Keratinocyte (primary cell): ENCODE results near the gene TUBGCP5. TPM values are rescaled to one million over a fixed set of nuclear protein-coding genes. Genes with fewer than 3 reads are reported as not detected.

Experiments used
- DNase-seq: peaks from one replicate; pipeline ENCODE4 v3.0.0-alpha.2; 2011; ENCODE audit warnings: low read depth, missing footprints, low spot score
- FAIRE-seq: peaks from 2 replicates; lab custom pipeline; 2011; peaks lifted over from hg19 to GRCh38; lab: Jason Lieb, UNC
- H2AFZ ChIP-seq: 2 replicates; pipeline ENCODE4 v1.6.0; 2012; ENCODE audit warnings: low read length, control low read depth, inconsistent platforms; ENCODE audit not compliant: control insufficient read depth
- H3K27ac ChIP-seq: 2 replicates; pipeline ENCODE4 v1.5.1; 2011; ENCODE audit warnings: low read length; ENCODE audit not compliant: control insufficient read depth, insufficient read depth
- H3K27me3 ChIP-seq: 3 replicates; pipeline ENCODE4 v1.6.0; 2011; ENCODE audit warnings: low read length; ENCODE audit not compliant: control insufficient read depth, insufficient read depth; ENCODE audit errors: extremely low read depth
- H3K36me3 ChIP-seq, 2 experiments: 2 replicates in 1 of 2; 3 replicates in 1 of 2; pipeline ENCODE4 v1.5.1; 2011; ENCODE audit warnings: low read length in 2 of 2, mild to moderate bottlenecking in 1 of 2; ENCODE audit not compliant: control insufficient read depth in 2 of 2, insufficient read depth in 2 of 2; ENCODE audit errors: extremely low read depth in 1 of 2
- H3K4me1 ChIP-seq: 3 replicates; pipeline ENCODE4 v1.5.1; 2011; ENCODE audit warnings: low read length; ENCODE audit not compliant: control insufficient read depth, insufficient read depth; ENCODE audit errors: extremely low read depth
- H3K4me2 ChIP-seq: 3 replicates; pipeline ENCODE4 v1.6.0; 2011; ENCODE audit warnings: low read depth, low read length; ENCODE audit not compliant: control insufficient read depth, insufficient read depth; ENCODE audit errors: extremely low read depth
- H3K4me3 ChIP-seq, 3 experiments: fragments of 200-600 bp in 1 of 3; sonication (generic) in 1 of 3; 2 replicates in 2 of 3; 3 replicates in 1 of 3; pipeline ENCODE4 v1.5.1; 2011 to 2016; ENCODE audit warnings: low read length in 3 of 3, mild to moderate bottlenecking in 3 of 3, control low read depth in 2 of 3, inconsistent platforms in 1 of 3, low read depth in 1 of 3, mixed read lengths in 1 of 3, mixed run types in 1 of 3, moderate library complexity in 1 of 3; ENCODE audit not compliant: control insufficient read depth in 2 of 3, insufficient read depth in 2 of 3; ENCODE audit errors: extremely low read depth in 1 of 3
- H3K79me2 ChIP-seq: 2 replicates; pipeline ENCODE4 v1.6.0; 2012; ENCODE audit warnings: low read length; ENCODE audit not compliant: control insufficient read depth, insufficient read depth
- H3K9ac ChIP-seq: 3 replicates; pipeline ENCODE4 v1.6.0; 2011; ENCODE audit warnings: low read length; ENCODE audit not compliant: control insufficient read depth, insufficient read depth; ENCODE audit errors: extremely low read depth
- H3K9me1 ChIP-seq: 3 replicates; pipeline ENCODE4 v1.6.0; 2011; ENCODE audit warnings: low read length; ENCODE audit not compliant: control insufficient read depth, insufficient read depth; ENCODE audit errors: extremely low read depth
- H3K9me3 ChIP-seq: 2 replicates; pipeline ENCODE4 v1.5.1; 2012; ENCODE audit warnings: low read depth, low read length; ENCODE audit not compliant: control insufficient read depth
- H4K20me1 ChIP-seq: 3 replicates; pipeline ENCODE4 v1.6.0; 2011; ENCODE audit warnings: low read length; ENCODE audit not compliant: control insufficient read depth, insufficient read depth; ENCODE audit errors: extremely low read depth
- CTCF ChIP-seq, 3 experiments: IDR thresholded peaks in 1 of 3; conservative IDR thresholded peaks in 1 of 3; optimal IDR thresholded peaks in 1 of 3; 2 replicates in 2 of 3; 3 replicates in 1 of 3; pipeline versions ENCODE3 to v1.5.1; 2011; ENCODE audit warnings: low read length in 3 of 3, mild to moderate bottlenecking in 3 of 3, moderate library complexity in 2 of 3, control low read depth in 1 of 3, inconsistent platforms in 1 of 3; ENCODE audit not compliant: insufficient read depth in 2 of 3; ENCODE audit errors: extremely low read depth in 1 of 3
- EZH2 ChIP-seq: IDR thresholded peaks from one replicate; pipeline ENCODE4 v1.6.1; 2012; ENCODE audit warnings: inconsistent platforms, mild to moderate bottlenecking, low read length, moderate library complexity
- dilution Hi-C: fragments of 300-500 bp; cut with MboI; formaldehyde crosslinking; loops from one replicate; pipeline ENCODE4 v1.7.0; 2020; ENCODE audit warnings: low sequenced_read_pairs; ENCODE audit not compliant: extremely low pct_ligation_motif_present
- polyA plus RNA-seq, 5 experiments: library from polyadenylated mRNA; depleted of rRNA in 3 of 5; stranded (reverse) in 3 of 5; stranded (forward) in 1 of 5; unstranded in 1 of 5; fragments of >200 nt; gene quantifications; 1 replicate in 1 of 5; 2 replicates in 3 of 5; 3 replicates in 1 of 5; pipeline versions ENCODE4 v1.2.1 to v1.2.3, GENCODE V29; 2011 to 2012; ENCODE audit warnings: missing spikeins in 2 of 5, low read depth in 1 of 5, low replicate concordance in 1 of 5

TUBGCP5 gene
- polyA plus RNA-seq, 1 donor (not counting 4 experiments of a cell fraction or from before 2014, with no cell fraction given): 20.3 TPM

- H3K9me3 ChIP-seq: no peaks in the 10 kb centered on the region
- FAIRE-seq: no peak
- peaks cover 17 to 20% of the 10 kb centered on the region in 2 experiments for H3K36me3 ChIP-seq
Observed at GRCh38 chr15:23003736-23004135, 35.6 kb downstream of the TUBGCP5 start.

GRCh38 chr15:23002920-23003319 lies 36.4 kb downstream of the TUBGCP5 start:
- Histone ChIP-seq H3K4me1 (no peaks in the 10 kb centered on the region), H3K9ac (no peak overlapping the region), H3K79me2 (no peaks in the 10 kb centered on the region), H4K20me1 (no peaks in the 10 kb centered on the region), H3K27me3 (no peaks in the 10 kb centered on the region), H2AFZ (no peak overlapping the region), H3K27ac (no peak overlapping the region), H3K36me3 (peaks cover 15 to 22% of the 10 kb centered on the region in 2 experiments), H3K4me2 (no peak overlapping the region), H3K4me3 (no peak overlapping the region), H3K9me1 (no peaks in the 10 kb centered on the region), H3K9me3 (no peaks in the 10 kb centered on the region)
- dilution Hi-C loops: no loop called here
- no peak for TF ChIP-seq CTCF (optimal IDR thresholded peaks at IDR 0.05 in 1 of 3, IDR thresholded peaks at IDR 0.05 in 1 of 3, conservative IDR thresholded peaks at IDR 0.05 in 1 of 3; ENCODE audit: extremely low read depth in 1 of 3, insufficient read depth in 2 of 3, low read length in 3 of 3)
- TF ChIP-seq EZH2: no peak
- DNase-seq (no peak), FAIRE-seq (no peak)

More at GRCh38 chr15:23003736-23004135, 35.6 kb downstream of the TUBGCP5 start:
- Histone ChIP-seq H3K27ac (no peak overlapping the region), H2AFZ (no peak overlapping the region), H4K20me1 (no peaks in the 10 kb centered on the region), H3K9ac (no peak overlapping the region), H3K4me1 (no peaks in the 10 kb centered on the region), H3K27me3 (no peaks in the 10 kb centered on the region), H3K9me1 (no peaks in the 10 kb centered on the region), H3K79me2 (no peaks in the 10 kb centered on the region), H3K4me2 (no peak overlapping the region), H3K4me3 (no peak overlapping the region)
- dilution Hi-C loops: no loop called here
- no peak for DNase-seq
- TF ChIP-seq CTCF (optimal IDR thresholded peaks at IDR 0.05 in 1 of 3, IDR thresholded peaks at IDR 0.05 in 1 of 3, conservative IDR thresholded peaks at IDR 0.05 in 1 of 3; ENCODE audit: extremely low read depth in 1 of 3, insufficient read depth in 2 of 3, low read length in 3 of 3) (no peak), EZH2 (no peak)
